Activated CD4-positive, alpha-beta T cell treated with anti-CD3 and anti-CD28 coated beads for 36 hours (primary cell): ENCODE measurements around the gene CACNA2D3. TPM values are rescaled to one million over a fixed set of nuclear protein-coding genes. Genes with fewer than 3 reads are reported as not detected.
"Not testable (repeated sequence)": the region's sequence is repeated elsewhere in the genome, so short reads cannot be mapped to it uniquely, and the experiment has no call there.

Source experiments
- ATAC-seq: fragments of 200-7000 bp; cut with Tn5 transposase; one replicate; pipeline ENCODE4 v1.10.0; 2021; ENCODE audit warnings: mild to moderate bottlenecking, moderate library complexity
- CTCF ChIA-PET: fragments of 350-600 bp; sonication (Branson Sonifier 250); formaldehyde crosslinking; loops from one replicate; lab custom pipeline; 2021; ENCODE audit warnings: antibody characterized with exemption; lab: Charles Lee
- POLR2A ChIA-PET: fragments of 350-600 bp; sonication (Branson Sonifier 250); formaldehyde crosslinking; loops from one replicate; lab custom pipeline; 2021; ENCODE audit warnings: antibody characterized with exemption, inconsistent platforms; lab: Charles Lee
- DNase-seq: peaks from one replicate; pipeline ENCODE4 v3.0.0-alpha.2; 2020
- H3K27ac Mint-ChIP-seq: one replicate; pipeline ENCODE4 v1.8.0; 2021; ENCODE audit warnings: mixed read lengths
- H3K27me3 Mint-ChIP-seq: one replicate; pipeline ENCODE4 v1.8.0; 2021; ENCODE audit warnings: mixed read lengths
- H3K36me3 Mint-ChIP-seq: one replicate; pipeline ENCODE4 v1.8.0; 2021; ENCODE audit warnings: low read depth, mixed read lengths
- H3K4me1 Mint-ChIP-seq: one replicate; pipeline ENCODE4 v1.8.0; 2021; ENCODE audit warnings: mixed read lengths
- H3K4me3 Mint-ChIP-seq: one replicate; pipeline ENCODE4 v1.8.0; 2021; ENCODE audit warnings: mild to moderate bottlenecking, moderate library complexity, mixed read lengths
- H3K9me3 Mint-ChIP-seq: one replicate; pipeline ENCODE4 v1.8.0; 2021; ENCODE audit warnings: low read depth, mixed read lengths
- intact Hi-C, 2 experiments: fragments of 100-400 bp; cut with DNase I in 1 of 2; cut with micrococcal nuclease in 1 of 2; formaldehyde crosslinking; loops; one replicate each; pipeline versions ENCODE4 v1.14.2 to v1.15.1; 2022 to 2024; cut with DNase I, micrococcal nuclease
- total RNA-seq, 2 experiments: library from RNA; stranded (reverse); gene quantifications; one replicate each; pipeline ENCODE4 v1.2.3, GENCODE V29; 2021

CACNA2D3 gene
- total RNA-seq, 2 experiments from 2014 or later: not detected

DNA sequence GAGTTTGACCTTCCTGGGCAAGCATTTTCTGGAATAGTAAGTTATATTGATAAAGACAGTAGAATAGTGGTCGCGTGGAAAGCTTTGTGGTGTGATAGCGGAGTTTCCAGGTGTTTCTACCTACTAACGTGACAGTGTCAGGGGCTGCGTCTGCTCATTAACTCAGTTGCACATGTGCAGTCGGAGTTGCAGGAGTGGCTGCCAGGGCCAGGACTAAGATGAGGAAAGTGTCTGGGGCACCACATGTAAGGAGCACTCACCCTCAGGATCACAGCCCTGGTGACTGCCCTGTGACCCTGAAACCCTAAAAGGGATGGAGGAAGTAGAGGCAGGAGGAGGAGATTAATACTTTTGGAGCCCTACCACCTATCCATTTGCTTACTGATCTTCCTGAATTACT, 510.5 kb downstream of the CACNA2D3 start:
- Mint-ChIP-seq H3K36me3 (no peaks in the 10 kb centered on the region), H3K4me1 (no peaks in the 10 kb centered on the region), H3K27me3 (no peaks in the 10 kb centered on the region), H3K9me3 (peaks cover 4% of the 10 kb centered on the region), H3K27ac (no peak overlapping the region), H3K4me3 (no peak overlapping the region)
- CTCF ChIA-PET: no interaction called here
- intact Hi-C loops: no loop called here
- ATAC-seq (no peak), DNase-seq (no peak)
- POLR2A ChIA-PET: no interaction called here

DNA sequence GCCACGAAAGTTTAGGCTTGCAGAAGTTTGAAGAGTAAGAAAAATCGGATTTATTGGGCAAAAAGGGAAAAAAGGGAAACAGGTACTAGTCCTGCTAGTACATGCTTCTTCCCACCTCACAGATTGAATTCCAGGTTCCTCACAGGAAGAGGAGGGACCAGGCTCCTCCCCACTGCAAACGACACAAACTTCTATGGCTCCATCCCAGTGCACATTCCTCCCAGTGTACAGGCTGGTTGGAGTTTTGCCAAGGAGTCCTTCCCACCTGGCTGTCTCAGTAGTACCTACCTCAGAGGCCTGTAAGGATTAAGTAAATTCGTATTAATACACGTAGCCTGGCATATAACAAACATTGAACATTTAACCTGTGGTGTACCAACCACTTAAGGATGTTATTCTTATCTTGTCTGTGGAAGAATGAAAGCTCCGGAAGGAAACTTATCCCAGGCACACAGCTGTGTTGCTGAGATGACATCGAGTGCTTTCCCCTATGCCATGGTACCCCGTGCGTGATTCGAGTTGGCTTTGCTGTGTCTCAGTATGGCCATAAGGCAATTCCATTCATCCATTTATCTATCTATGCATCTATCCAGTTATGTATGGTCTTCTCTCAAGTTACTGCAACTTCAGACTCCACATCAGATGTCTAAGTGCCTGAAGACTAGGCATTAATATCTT, 511.2 kb downstream of the CACNA2D3 start:
- H3K27me3 Mint-ChIP-seq: no peaks in the 10 kb centered on the region
- no peaks in the 10 kb centered on the region for H3K4me1 Mint-ChIP-seq
- no peaks in the 10 kb centered on the region for H3K36me3 Mint-ChIP-seq
- H3K4me3 Mint-ChIP-seq: no peak overlapping the region
- ATAC-seq (no peak), DNase-seq (no peak)
- ChIA-PET CTCF (no interaction called here), POLR2A (no interaction called here)
- peaks cover 4% of the 10 kb centered on the region for H3K9me3 Mint-ChIP-seq
- no peak overlapping the region for H3K27ac Mint-ChIP-seq
- intact Hi-C loops: no loop called here

DNA sequence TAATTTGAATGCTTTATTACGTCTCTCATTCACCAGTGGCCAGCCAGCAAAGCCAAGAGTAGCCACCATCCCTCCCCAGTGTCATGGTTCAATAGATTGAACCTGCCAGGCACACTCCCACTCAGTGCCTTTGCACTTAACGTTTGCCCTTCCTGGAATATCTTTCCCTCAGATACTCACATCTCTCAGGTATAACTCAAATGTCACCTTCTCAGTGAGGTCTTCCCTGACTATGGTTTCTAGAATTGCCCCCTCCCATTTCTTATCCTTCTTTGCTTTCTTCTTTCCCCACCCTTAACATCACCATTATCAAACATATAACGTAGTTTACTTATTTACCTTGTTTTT, 511.7 kb downstream of the CACNA2D3 start:
- ChIA-PET POLR2A (no interaction called here), CTCF (no interaction called here)
- no peaks in the 10 kb centered on the region for H3K27me3 Mint-ChIP-seq
- intact Hi-C loops: no loop called here
- no peak overlapping the region for H3K4me3 Mint-ChIP-seq
- ATAC-seq: no peak
- no peak for DNase-seq
- H3K9me3 Mint-ChIP-seq: peaks cover 4% of the 10 kb centered on the region
- H3K27ac Mint-ChIP-seq: no peak overlapping the region
- no peaks in the 10 kb centered on the region for H3K36me3 Mint-ChIP-seq
- no peaks in the 10 kb centered on the region for H3K4me1 Mint-ChIP-seq

DNA sequence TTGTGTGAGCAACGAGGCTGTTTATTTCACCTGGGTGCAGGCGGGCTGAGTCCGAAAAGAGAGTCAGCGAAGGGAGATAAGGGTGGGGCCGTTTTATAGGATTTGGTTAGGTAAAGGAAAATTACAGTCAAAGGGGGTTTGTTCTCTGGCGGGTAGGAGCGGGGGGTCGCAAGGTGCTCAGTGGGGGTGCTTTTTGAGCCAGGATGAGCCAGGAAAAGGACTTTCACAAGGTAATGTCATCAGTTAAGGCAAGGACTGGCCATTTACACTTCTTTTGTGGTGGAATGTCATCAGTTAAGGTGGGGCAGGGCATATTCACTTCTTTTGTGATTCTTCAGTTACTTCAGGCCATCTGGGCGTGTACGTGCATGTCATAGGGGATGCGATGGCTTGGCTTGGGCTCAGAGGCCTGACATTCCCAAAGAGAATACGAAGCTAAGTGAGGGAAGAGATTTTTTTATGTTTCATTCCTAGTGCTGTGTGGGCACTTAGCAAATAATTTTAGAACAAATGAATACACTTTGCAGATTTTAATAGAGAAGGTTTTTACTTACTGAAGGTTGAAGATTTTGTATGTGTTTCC, 517.5 kb downstream of the CACNA2D3 start:
- H3K4me1 Mint-ChIP-seq, H3K36me3 Mint-ChIP-seq, H3K4me3 Mint-ChIP-seq, intact Hi-C loops, DNase-seq, H3K9me3 Mint-ChIP-seq, CTCF ChIA-PET, H3K27ac Mint-ChIP-seq, ATAC-seq, POLR2A ChIA-PET: not testable (repeated sequence)
- H3K27me3 Mint-ChIP-seq: peaks cover 13% of the 10 kb centered on the region

DNA sequence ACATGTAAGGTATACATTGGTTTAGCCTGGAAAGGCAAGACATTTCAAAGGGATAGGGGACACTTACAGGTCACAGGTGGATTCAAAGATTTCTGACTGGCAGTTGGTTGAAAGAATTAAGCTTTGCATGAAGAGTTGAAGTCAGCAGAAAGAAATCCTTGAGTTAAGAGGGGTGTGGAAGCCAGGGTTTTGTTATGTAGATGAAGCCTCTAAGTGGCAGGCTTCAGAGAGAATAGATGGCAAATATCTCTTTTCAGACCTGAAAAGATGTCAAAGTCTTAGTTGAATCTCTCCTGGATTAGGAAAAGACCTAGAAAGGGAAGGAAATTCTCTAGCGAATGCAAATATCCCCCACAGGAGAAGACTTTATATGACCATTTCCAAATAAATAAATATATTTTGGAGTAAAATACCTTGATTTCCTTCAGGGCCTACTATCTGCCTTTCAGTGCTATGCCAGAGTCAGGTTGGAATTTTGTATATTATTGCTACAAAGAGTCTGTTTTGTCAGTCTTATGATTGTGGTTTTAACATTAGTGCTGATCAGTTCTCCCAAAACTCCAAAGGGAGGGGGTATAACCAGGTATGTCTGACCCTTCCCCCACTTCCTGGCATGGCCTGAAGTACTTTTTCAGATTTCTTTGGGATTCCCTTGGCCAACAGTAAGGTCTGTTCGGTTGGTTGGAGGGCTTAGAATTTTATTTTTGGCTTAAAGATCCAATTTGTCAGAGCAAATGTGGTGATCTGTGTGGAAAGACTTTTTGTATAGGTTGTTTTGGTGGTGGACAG, 519.1 kb downstream of the CACNA2D3 start:
- intact Hi-C loops: no loop called here
- ChIA-PET POLR2A (no interaction called here), CTCF (no interaction called here)
- ATAC-seq (no peak), DNase-seq (no peak)
- Mint-ChIP-seq H3K27me3 (peaks cover 13% of the 10 kb centered on the region), H3K36me3 (no peaks in the 10 kb centered on the region), H3K27ac (no peak overlapping the region), H3K9me3 (peaks cover 5% of the 10 kb centered on the region), H3K4me3 (no peak overlapping the region), H3K4me1 (no peaks in the 10 kb centered on the region)

DNA sequence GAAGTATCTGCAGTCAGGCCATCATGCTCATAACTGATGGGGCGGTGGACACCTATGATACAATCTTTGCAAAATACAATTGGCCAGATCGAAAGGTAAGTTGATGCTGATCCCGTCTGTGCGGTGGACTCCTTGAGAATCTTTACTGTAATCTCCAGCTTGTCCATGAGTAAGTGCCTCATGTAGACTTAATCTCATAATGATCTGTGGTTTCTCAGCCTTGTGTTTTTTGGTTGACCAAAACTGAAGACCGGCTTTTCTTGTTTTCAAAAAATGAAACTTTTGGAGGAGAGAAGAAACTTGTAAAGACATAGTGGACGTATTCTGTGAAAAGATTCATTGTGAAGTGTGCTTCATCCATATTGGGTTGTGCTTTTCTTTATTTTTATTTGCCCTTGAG, 519.8 kb downstream of the CACNA2D3 start:
- ChIA-PET POLR2A (no interaction called here), CTCF (no interaction called here)
- Mint-ChIP-seq H3K27ac (no peak overlapping the region), H3K9me3 (peaks cover 5% of the 10 kb centered on the region), H3K27me3 (peaks cover 13% of the 10 kb centered on the region), H3K4me1 (no peaks in the 10 kb centered on the region), H3K36me3 (no peaks in the 10 kb centered on the region), H3K4me3 (no peak overlapping the region)
- no peak for DNase-seq
- ATAC-seq: no peak
- intact Hi-C loops: no loop called here

DNA sequence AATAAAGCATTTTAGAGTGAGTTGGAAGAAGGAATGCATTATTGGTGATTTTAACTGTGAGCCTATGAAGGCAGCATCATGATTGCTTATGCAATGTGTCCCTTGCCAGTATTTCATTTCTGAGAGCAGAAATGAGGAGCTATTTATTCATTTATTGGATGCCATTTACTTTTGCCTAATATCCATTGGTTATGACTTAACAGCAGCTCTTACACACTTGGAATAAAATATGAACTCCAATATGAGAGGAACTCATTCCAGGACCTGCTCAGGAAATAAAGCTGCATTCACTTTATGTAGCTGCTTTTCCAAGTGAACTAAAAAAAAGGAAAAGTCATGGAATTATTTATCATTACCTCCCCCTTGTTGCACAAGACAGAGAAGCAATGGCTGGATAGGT, 525.4 kb downstream of the CACNA2D3 start:
- H3K36me3 Mint-ChIP-seq: no peaks in the 10 kb centered on the region
- intact Hi-C loops: no loop called here
- no peaks in the 10 kb centered on the region for H3K4me1 Mint-ChIP-seq
- DNase-seq (no peak), ATAC-seq (no peak)
- H3K9me3 Mint-ChIP-seq: peaks cover 5% of the 10 kb centered on the region
- CTCF ChIA-PET: interaction anchor here (0.5 to 0.7 kb wide), 2 partner anchors 45 to 170 kb away, joined by 3 read pairs; no protein-coding TSS in a partner anchor
- no peak overlapping the region for H3K27ac Mint-ChIP-seq
- peaks cover 4% of the 10 kb centered on the region for H3K27me3 Mint-ChIP-seq
- H3K4me3 Mint-ChIP-seq: no peak overlapping the region
- POLR2A ChIA-PET: no interaction called here

DNA sequence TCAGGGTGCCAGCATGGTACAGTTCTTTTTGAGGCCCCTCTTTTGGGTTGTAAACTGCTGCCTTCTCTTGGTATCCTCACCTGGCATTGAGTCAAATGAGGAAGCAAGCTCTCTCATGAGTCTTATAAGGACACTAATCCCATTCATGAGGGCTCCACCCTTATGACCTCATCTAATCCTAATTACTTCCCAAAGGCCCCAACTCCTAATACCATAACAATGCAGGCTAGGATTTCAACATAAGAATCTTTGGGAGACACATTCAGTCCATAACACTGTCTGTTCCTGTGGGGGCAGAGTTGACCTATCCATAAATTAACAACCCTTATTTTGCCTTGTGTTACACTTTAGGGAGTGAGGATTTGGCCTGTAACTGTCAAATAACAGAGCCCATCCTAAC, 527.2 kb downstream of the CACNA2D3 start:
- ChIA-PET CTCF (interaction anchor here (0.6 kb wide), 1 partner anchor 376 kb away, joined by 3 read pairs; no protein-coding TSS in a partner anchor), POLR2A (no interaction called here)
- H3K36me3 Mint-ChIP-seq: no peaks in the 10 kb centered on the region
- no peak for ATAC-seq
- intact Hi-C loops: no loop called here
- peaks cover 4% of the 10 kb centered on the region for H3K27me3 Mint-ChIP-seq
- H3K9me3 Mint-ChIP-seq: peaks cover 3% of the 10 kb centered on the region
- H3K4me1 Mint-ChIP-seq: no peaks in the 10 kb centered on the region
- H3K4me3 Mint-ChIP-seq: no peak overlapping the region
- H3K27ac Mint-ChIP-seq: no peak overlapping the region
- DNase-seq: no peak

DNA sequence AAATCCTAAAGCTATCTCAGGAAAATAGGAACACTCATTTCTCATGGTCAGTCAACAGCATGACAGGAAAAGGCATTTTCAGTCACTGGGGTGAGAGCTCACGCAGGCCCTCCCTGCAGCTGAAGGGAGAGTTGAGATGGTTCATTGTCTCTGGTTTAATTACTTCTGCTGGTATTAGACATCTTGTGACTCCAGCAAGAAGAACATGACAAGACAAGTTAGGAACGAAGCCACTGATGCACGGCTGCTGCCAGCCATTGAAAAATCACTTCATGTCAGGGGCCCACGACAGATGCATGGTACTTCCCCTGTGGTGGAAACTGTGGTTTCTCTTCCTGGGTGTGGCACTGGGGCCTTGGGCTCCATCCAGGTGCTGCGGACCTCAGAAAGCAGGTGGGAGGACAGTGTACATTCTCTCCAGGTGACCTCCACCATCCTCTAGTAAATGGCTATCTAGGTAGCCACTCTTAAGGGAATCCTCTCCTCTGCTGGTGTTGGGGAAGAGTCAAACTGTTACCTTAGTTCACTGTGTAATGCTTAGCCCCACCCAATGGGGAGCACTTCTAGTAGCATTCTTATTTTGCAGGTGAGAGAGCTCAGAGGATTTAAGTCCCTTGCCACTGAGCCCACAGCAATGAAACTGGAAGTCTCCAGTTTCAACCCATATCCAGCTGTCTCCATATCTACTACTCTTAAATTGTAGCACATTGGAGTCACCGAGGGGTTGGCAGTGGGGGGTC, 531.3 kb downstream of the CACNA2D3 start:
- H3K27ac Mint-ChIP-seq: no peak overlapping the region
- POLR2A ChIA-PET: no interaction called here
- no peaks in the 10 kb centered on the region for H3K9me3 Mint-ChIP-seq
- no peak for ATAC-seq
- H3K27me3 Mint-ChIP-seq: peaks cover 4% of the 10 kb centered on the region
- DNase-seq: no peak
- no peaks in the 10 kb centered on the region for H3K36me3 Mint-ChIP-seq
- no peak overlapping the region for H3K4me3 Mint-ChIP-seq
- intact Hi-C loops: no loop called here
- no peaks in the 10 kb centered on the region for H3K4me1 Mint-ChIP-seq
- CTCF ChIA-PET: interaction anchor here (0.7 kb wide), 1 partner anchor 26 kb away, joined by 3 read pairs; no protein-coding TSS in a partner anchor

DNA sequence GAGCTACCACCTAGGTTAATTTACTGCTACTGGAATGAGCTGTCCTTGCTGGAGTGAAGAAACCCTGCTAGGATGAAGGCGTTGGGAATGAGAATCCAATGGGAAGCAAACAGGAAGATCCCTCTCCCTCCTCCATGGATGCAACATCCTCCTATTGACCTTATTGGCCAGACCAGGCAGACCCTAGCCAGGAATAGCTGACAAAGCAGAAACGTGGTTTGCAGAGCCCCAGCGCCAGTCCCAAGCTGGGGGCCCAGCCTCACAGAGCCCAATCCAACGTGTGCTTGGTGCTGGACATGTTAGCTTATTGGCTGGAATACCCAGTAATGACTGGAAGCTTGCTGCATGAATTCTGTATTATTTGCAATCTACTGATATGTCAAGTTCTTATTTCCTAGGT, 532.4 kb downstream of the CACNA2D3 start:
- ChIA-PET CTCF (interaction anchor here (0.8 kb wide), 1 partner anchor 1049 kb away, joined by 3 read pairs; no protein-coding TSS in a partner anchor), POLR2A (no interaction called here)
- H3K27me3 Mint-ChIP-seq: peaks cover 4% of the 10 kb centered on the region
- no peaks in the 10 kb centered on the region for H3K9me3 Mint-ChIP-seq
- ATAC-seq: no peak
- no peak overlapping the region for H3K27ac Mint-ChIP-seq
- no peak for DNase-seq
- H3K4me1 Mint-ChIP-seq: no peaks in the 10 kb centered on the region
- intact Hi-C loops: no loop called here
- no peaks in the 10 kb centered on the region for H3K36me3 Mint-ChIP-seq
- H3K4me3 Mint-ChIP-seq: no peak overlapping the region

DNA sequence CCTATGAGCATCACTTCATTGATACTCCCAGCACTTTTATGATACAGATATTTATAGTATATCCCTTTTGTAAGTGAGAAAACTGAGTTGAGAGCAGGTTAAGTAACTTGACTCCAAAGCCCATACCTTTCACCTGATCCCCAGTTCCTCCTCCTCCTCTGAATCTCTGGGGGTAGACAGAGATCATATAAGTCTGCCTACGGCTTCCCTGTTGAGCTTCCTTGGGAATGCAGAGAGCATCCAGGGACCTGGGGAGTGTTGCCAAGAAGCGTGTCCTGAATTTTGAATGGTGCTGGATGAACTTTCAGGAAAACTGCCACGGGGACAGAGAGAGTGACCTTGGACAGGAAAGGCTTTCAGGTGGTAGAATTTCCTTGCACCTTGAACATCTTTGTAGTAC, 537.0 kb downstream of the CACNA2D3 start:
- H3K36me3 Mint-ChIP-seq: no peaks in the 10 kb centered on the region
- H3K4me3 Mint-ChIP-seq: no peak overlapping the region
- no peaks in the 10 kb centered on the region for H3K27me3 Mint-ChIP-seq
- intact Hi-C loops: no loop called here
- POLR2A ChIA-PET: no interaction called here
- DNase-seq (no peak), ATAC-seq (no peak)
- H3K9me3 Mint-ChIP-seq: no peaks in the 10 kb centered on the region
- H3K27ac Mint-ChIP-seq: no peak overlapping the region
- CTCF ChIA-PET: no interaction called here
- no peaks in the 10 kb centered on the region for H3K4me1 Mint-ChIP-seq
